HS-27A (cell line): ENCODE results near the gene SOX5.

Source experiments
- DNase-seq: peaks from one replicate; pipeline ENCODE4 v3.0.0-alpha.2; 2012; ENCODE audit warnings: low read depth, missing footprints

SOX5 gene

DNA sequence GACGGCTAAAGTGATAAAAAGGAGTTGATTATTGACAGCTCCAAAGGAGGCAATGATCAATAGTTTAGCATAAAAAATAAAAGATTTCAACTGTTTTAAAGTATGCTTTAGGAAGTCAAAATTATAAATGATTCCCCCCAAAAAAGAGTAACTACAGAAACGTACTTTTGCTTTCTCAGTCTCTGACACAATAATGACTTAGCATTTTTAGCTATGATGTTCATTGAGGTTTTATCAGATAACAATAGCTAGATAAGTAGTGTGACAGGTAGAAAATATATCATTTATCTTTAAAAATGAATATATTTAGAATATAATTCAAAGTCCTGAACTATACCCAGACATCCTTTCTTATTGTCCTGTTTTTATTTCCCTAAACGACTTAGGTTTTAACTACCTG lies 352.9 kb downstream of the SOX5 start:
- no peak for DNase-seq

DNA sequence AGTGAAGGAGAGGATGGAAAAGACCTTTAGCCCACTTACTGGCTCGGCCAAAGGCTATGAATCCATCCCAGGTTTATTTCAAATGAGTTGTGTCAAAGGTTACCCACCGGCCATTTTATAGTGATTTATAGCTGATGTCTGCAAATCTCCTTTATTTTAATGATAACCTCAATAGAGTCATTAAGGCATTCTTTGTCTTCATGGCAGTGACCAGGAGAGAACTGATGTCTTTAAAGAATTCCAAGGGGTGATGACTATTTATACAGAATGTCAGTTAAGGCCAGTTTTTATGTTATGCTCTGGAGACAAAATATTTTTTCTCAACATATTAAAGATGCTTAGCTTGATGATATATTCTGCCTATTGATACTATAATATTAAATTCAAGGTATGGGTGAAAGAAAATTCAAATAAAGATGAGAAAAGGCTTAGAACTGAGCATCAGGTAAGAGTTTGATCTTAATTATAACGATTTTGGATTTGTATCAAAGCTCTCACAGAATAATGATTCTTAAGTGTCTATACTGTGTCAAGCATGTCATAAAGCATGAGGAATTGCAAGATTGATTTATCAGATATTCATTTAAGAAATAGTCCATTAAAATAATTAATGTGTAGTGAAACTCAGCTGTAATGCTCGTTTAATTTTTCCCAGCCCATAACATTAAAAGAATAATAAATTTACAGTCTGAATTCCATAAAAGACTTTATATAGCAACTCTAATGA lies 361.5 kb downstream of the SOX5 start:
- DNase-seq: no peak

DNA sequence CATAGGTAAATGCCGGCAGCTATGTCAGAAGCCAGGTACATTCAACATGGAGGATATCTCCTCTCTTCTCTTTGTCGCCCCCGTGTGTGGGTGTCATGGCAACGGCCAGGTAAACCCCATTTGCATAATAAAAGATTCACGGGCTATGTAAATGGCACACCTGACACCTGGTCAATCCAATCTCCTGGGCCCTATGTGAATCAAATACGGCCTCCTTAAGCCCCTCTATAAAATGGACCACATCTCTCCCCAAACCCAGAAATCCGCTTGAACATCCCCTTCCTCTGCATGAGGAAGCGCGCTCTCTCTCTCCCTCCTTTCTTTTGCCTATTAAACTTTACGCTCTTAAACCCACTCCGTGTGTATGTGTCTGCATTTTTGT lies 363.7 kb downstream of the SOX5 start:
- no peak for DNase-seq

DNA sequence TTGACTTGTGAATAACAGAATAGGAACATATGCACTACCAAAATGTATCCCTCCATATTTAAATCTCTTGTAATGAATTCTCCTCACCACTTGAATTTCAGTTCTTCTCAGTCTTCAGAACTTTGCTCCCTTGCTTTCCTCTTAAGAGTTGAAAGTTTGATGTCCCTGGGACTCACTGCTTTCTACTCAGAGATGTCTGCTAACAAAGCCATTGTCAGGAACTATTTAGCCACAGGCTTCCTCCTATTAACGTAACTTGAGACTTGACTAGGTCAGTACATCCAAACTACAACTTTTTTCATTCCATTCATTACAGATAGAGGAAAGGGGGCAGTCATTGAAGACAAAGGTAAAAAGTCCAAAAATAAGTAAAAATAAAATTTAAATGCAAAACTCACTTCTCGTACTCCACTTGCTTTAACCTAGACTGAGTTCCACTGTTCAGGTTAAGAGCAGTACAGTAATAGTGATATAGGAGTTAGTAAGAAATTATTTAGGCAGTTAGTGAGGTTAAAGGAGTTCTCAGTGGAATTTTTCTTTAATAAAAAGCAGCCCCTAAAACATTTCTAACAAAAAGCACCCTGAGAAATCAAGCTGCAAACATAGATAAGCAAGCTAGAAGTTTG lies 364.2 kb downstream of the SOX5 start:
- DNase-seq: no peak

DNA sequence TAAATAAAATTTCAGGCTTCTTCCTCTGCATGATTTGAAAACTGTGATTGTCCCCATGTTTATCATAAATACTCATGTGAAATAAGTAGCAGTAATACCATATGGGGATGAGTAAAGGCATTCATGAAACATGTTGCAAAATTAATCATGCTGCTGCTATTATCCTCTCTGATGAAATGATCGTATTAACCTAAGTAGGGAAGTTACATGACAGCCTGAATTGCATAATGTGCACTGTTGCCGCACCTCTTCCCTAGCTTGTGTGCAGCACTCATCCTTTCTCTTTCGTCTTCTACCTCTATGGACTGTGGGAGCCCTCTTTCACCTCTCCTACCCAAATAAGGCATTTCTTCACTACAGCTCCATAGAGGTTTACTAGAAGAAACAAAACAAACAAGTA lies 367.6 kb downstream of the SOX5 start:
- DNase-seq: no peak

DNA sequence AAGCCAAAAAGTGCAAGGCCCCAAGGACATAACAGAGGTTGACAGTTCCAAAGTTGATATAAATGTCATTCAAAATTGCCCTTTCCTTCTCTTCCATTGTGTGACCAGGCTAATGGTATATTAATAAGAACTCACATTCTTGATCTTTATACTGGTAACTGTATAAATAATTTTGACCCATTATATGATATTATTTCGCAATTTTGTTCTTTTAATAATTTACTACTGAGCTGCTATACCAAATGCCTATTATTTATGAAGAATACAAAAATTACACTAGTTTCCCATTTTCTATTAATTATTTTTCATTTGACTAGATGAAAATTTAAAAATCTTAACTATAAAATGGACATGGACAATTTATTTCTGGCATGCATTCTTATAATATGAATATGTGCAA lies 370.2 kb downstream of the SOX5 start:
- DNase-seq: no peak

DNA sequence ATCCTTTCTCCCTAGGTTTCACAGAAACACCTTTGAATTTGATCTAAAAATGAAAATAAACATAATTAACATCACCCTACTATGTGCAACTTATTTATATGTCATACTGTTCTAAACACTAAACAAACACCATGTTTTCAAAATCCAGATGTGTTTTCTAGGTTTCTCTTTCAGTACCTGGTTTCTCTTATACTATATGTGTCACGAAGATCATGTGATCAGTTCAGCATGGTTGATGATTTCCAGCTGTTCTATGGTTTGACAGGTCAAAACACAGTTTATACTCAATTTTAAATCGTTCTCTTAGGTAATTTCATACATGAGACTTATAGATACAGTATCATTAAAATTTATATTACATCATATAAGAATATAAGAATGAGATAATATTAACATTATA lies 373.1 kb downstream of the SOX5 start:
- no peak for DNase-seq

DNA sequence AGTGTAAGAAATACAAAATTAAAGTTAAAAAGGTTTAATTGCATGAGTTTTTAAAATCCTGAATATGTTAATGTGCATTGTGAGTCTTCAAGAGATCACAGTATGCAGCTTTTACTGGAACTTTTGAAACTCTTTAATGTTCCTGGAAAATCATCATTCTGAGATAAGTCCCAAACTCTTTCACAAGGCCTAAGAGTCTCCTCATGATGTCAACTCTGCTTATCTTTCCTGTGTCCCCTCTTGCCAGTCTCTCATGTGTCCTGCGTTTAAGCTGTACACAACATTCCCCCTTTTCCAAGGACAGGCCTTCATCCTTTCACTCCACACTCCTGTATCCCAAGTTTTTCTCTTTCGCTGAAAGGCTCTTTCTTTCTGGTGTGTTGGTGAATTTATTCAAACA lies 380.1 kb downstream of the SOX5 start:
- no peak for DNase-seq

DNA sequence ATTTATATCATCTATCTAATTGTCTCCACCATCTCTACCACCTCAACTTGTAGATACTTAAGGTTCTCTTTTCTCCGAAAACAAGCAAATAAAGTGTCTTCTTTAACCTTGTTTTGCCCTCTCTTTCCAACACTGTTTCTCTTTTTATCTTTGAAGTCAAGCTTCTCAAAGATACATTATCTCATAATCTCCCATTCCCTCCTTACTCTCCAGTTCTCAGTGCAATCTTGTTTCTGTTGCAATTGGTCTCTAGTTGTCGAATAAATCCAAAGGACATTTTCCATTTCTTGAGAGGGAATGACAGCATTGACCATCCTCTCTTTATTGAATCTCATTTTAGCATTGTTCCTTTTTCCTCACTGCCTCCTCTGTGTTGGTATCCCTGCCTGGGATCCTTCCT lies 383.3 kb downstream of the SOX5 start:
- no peak for DNase-seq

DNA sequence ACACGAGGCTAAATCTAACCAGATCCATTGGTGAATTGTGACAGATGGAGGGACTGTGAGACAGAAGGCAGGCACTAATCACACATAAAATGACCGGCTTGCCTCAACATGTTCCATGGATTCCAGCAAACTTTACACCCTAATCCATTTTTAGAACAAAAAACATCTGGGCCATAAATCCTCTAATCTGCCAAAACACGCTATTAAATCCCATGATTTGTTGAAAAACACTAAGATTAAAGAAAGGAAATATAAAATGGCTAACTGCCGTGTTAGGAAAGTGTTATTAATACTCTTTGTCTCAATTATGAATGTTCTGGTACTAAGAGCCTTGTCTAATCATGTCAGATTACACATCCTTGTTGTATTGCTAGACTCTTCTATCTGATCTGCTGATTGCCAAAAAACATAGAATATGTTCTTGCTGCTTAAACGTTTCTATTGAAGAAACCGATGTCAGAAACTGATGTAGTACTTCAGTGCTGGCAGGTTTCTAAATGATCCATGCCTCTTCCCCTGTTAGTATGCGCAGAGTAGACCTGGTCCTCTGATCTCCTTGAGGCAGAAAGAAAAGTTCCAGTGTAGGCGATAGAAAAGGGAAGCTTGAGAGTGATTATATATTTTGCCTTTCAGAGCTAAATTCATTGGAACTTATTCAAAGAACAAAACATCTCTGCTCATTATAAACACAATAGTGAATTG lies 384.9 kb downstream of the SOX5 start:
- no peak for DNase-seq

DNA sequence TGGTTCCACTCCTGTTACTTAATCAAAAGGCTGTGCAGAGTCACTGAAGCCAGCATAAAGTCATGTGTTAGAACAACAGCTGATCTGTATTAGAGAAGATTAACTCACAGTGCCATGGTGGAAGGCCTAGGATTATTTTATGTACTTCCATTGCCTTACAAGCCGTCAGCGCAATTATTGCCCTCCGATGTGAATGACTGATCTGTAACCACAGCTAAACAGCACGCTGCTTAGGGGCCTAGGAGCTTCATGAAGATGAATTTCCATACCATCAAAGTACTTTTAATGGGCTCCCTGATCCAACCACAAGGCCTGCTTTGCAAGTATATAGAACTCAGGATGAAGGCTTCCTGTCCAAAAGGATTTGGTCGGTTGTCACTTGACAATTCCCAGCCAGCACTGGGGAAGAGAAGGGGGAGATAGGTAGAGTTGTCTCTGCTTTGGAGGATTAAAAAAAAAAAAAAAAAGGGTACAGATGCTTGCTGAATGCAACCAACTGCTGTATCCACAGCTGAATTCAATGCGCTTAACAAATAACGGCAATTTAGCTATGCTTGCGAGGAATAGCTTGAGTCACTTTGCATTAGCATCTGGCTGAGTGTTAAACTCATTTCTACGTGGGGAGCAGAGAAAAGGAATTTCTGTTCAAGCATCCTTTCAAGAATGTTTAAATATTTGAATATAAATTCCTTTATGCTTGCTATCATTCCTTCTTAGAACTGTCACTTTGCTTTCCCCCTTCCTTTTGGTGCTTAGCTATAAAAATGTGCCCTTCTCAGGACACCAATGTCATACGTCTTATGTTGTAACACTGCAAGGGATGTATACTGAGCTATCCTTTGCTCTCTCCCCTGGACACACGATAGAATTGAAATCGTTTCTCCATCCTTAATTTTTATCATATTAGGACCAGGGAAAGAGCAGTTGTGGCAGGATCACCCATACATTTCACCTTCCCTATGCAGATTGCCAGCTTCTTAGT lies 387.8 kb downstream of the SOX5 start:
- no peak for DNase-seq

DNA sequence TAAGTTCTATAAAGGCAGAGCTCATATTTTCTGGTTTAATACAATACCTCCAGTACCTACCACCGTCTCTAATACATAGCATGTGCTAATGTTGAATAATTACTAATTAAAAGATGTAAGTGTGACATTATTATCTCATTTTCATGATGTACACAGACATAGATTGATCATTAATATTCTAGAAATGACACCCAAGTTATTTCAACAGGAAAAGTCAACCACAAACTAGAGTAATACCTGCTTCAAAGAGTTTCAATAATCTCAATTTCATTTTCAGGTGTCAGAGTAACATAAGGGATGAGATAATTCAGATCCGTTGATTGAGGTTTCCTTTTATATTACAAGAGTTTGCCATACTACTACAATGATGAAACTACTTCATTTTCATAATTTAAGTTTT lies 388.9 kb downstream of the SOX5 start:
- DNase-seq: no peak

DNA sequence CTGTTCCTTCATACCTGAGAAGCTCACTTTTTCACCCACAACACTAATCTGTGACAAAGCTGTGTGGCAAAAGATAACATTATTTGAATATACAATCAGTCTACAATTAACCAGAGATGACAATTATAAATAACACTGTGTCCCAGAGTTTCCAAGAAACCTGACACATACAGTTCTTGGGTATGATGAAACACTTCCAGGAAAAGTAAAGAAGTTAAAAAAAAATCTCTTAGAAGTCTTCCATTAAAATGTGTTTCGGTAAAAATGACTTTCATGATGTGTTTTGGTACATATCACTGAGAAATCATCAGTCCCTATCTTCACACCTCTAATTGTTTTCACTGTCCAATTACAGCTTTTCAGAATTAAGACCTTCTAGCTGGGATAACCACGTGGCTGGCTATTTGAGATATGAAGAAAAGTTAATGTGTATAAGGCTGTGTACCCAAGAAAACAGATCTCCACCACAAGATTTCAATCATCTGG lies 390.2 kb downstream of the SOX5 start:
- DNase-seq: no peak

DNA sequence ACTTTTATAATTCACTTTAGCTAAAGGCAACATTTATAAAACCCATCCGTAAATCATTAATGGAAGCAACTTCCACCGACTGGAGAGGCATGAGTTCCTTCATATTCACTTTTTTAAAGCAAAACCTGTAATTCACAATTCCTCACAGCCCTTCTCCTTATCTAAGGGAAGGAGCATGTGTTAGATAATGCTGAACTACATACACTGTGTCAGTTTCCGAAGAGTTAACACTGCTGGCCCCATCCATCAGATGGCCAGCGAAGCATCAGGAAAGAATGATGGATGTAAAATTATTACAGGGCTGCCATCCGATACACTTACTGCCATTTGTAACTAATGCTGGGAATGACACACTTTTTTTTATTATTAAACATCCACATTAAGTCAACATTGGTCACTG lies 392.8 kb downstream of the SOX5 start:
- DNase-seq: no peak

DNA sequence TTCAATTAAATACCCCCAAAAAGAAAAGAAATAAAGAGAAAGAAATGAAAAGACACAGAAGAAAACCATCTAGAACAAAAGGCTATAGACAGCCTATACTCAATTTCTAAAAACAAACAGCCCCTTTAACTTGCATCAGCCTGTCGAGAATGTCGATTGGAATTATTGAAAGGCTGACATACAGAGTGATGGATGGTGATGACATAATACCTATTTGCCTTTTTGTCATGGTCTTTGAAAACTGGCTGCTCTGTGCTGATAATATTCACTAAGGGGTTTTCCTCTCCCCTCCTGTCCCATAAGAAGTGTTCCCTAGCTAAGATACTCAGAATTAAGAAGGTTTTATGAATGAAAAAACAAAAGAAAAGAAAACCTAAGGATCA lies 393.7 kb downstream of the SOX5 start:
- no peak for DNase-seq

DNA sequence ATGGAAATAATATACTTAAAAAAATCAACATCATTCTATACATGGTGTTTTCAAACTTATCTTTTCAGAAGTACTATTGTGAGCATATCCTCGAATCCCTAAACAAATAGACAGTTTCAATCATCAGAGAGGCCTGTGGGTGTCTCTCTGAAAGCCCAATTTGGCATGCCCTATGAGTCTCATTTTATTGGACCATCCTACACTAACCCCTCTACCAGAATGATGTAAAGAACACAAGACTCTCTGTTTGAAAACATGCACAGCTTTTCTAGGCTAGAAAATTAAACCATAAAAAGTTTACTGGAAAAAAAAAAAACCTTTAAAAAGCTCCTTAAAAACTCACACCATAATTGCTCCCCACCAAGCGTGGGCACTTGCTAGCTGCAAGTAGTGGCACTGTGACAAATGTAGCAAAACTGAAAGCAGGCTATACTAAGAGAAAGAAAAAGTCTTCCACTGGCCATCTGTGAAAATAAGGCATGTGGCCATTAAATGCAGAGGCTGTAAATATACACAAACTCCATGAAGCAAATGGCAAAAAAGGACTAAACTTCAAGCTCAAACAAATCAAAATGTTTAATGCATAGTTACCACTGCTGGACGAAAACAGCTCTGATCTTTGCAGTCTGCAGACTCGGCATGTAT lies 394.2 kb downstream of the SOX5 start:
- DNase-seq: no peak

DNA sequence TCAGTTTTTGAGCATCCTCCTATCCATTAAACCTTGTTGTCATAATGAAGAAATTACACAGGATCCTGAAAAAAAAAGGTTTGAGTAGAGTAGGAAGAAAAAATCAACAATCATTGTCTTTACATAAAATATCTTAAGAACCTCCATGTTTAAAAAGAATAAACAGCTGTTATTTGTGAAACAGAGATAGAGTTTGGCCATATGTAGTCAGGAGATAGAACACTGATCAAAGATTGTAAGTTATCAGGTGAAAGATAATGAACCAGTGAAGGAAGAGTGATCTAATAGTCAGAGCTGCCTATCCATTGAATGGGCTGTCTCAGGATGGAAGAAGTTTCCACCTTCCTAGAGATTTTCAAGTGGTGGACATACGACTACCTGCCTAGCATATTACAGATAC lies 397.1 kb downstream of the SOX5 start:
- DNase-seq: no peak

DNA sequence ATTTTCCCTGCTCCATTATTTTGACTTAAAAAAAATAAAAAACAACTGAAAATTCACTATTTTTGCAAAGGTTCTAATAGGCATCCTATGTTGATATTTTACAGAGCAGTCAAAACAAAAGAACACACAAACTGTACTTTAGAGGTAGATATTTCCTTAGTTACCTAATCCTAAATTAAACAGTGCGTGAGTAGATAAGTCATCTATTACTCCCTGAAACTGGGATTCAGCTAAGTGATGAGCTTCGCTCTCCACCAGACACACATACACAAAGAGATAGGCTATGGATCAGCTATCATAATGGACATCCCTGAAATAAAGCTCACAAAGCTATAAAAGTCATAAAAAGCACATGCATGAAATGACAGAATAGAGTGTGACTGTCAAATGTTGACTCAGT lies 398.7 kb downstream of the SOX5 start:
- DNase-seq: no peak

DNA sequence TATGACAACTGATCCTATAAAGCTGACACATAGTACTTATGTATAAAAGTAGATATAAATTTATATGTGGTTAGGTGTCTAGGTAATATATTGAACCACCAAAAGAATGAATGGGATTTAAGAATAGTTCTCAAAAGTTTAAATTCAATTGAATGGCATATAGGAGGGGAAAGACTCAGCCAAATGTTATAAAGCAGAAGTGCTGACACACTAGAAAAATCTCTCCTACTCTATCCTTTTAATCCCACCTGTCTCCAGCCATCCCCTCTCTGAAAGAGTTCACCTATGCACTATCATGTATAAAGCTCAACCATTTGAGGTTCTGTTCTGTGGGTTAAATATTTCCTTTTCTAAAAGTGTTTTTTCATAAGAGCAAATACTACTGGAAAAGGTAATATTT lies 400.7 kb downstream of the SOX5 start:
- DNase-seq: no peak

DNA sequence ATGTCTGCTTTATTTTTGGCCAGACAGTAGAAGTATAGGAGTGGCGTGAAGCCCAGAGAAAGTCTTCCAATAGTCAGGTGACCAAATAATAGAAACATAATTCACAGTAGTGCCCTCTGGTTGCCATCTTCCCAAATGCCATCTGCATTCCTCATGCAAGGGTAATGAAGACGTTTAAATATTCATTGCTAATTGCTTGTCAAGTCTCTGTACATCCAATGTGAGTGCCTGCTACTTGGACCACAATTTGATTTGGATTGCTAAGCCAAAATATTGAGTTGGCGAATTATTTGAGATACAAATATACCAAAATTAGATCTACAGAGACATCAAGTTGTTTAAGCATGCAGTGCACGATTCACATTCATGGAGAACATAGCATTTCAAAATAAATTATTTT lies 402.7 kb downstream of the SOX5 start:
- no peak for DNase-seq

DNA sequence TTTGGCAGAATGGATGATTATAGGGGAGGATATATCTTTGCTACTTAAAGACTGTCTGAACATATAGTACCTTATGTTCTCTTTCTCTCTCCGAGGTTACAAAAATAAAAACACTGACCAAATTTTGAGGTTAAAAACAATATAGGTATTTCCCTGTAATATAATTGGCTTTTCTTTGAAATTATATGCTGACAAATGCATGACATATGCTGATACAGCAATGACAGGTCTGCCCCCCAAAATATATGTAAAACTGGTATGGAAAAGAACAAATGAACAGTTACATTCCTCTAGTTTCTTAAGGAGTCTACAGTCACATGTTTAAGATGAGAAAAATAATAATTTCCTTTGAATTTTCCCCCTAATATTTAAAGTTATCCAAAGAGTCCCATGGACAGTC lies 405.7 kb downstream of the SOX5 start:
- no peak for DNase-seq

DNA sequence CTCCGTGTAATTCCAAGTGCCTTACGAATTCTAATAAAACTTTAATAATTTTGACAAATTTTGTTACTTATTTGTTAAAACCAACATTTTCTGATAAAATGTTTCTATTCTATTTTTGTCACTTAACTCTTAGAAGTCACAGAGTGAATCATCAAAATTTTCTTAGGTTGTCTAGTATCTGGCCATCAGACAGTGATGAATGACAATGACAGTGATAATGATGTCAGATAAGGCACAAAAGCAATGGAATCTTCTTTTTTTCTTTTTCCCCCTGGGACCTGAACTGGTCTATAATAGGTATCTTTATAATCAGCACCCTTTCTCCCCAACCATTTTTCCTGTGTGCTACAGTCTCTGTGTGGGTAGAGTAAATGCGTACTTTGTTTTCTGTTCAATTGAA lies 407.3 kb downstream of the SOX5 start:
- no peak for DNase-seq
